K562 (cell line): ENCODE data around the gene TRMT1L. TPM values are rescaled to one million over a fixed set of nuclear protein-coding genes. Genes with fewer than 3 reads are reported as not detected.

ENCODE experiments used
- ATAC-seq: fragments of 200-7000 bp; cut with Tn5 transposase; 3 replicates; pipeline ENCODE4 v1.9.1; 2020; ENCODE audit warnings: moderate library complexity
- BruUV-seq: library from RNA; stranded (reverse); fragments of 400-500 nt; replicated peaks from 2 replicates; lab custom pipeline; 2021; lab: Mats Ljungman, UMichigan
- CTCF ChIA-PET: fragments of 300-600 bp; formaldehyde crosslinking; extraction: SDS; loops from one replicate; lab custom pipeline; 2021; ENCODE audit warnings: low intra/inter-chr PET ratio; lab: Yijun Ruan, JAX
- POLR2A ChIA-PET: fragments of 300-600, 350-650 bp; sonication (Branson Sonifier 250); formaldehyde crosslinking; extraction: SDS; loops from one replicate; lab custom pipeline; 2021; ENCODE audit warnings: antibody characterized with exemption, inconsistent platforms; lab: Yijun Ruan, JAX
- DNase-seq, 4 experiments: peaks; one replicate each; pipeline versions ENCODE4 v3.0.0 to v3.0.0-alpha.2; 2011 to 2018; ENCODE audit warnings: low spot score in 3 of 4, mixed read lengths in 3 of 4; ENCODE audit errors: extremely low read depth in 1 of 4
- FAIRE-seq: peaks from 2 replicates; lab custom pipeline; 2011; peaks lifted over from hg19 to GRCh38; lab: Jason Lieb, UNC
- H2AFZ ChIP-seq: 2 replicates; pipeline ENCODE4 v1.6.0; 2011; ENCODE audit warnings: low read depth, low read length, control low read depth, inconsistent platforms
- H3K27ac ChIP-seq: fragments of 200-600 bp; 3 replicates; pipeline ENCODE4 v1.8.0; 2011; ENCODE audit warnings: low read depth, mild to moderate bottlenecking, control low read depth, inconsistent platforms, low read length, moderate library complexity, mixed read lengths; ENCODE audit errors: extremely low read depth
- H3K27me3 ChIP-seq, 2 experiments: fragments of 300-600 bp in 1 of 2; 2 replicates in 1 of 2; 3 replicates in 1 of 2; pipeline versions ENCODE4 v1.6.0 to v1.8.0; 2011; ENCODE audit warnings: inconsistent platforms in 2 of 2, low read length in 2 of 2, mild to moderate bottlenecking in 1 of 2, mixed read lengths in 1 of 2, moderate library complexity in 1 of 2; ENCODE audit not compliant: control insufficient read depth in 2 of 2, insufficient read depth in 2 of 2
- H3K36me3 ChIP-seq: fragments of 300-600 bp; 3 replicates; pipeline ENCODE4 v1.8.0; 2011; ENCODE audit warnings: mild to moderate bottlenecking, low read length, inconsistent platforms; ENCODE audit not compliant: control insufficient read depth, insufficient read depth
- H3K4me1 ChIP-seq, 2 experiments: fragments of 200-600 bp in 1 of 2; replicated peaks in 1 of 2; 2 replicates in 1 of 2; 3 replicates in 1 of 2; pipeline versions ENCODE4 v1.5.1 to v1.8.0; 2011; ENCODE audit warnings: inconsistent platforms in 2 of 2, low read length in 2 of 2, mild to moderate bottlenecking in 1 of 2, mixed read lengths in 1 of 2, moderate library complexity in 1 of 2; ENCODE audit not compliant: control insufficient read depth in 2 of 2, insufficient read depth in 2 of 2
- H3K4me2 ChIP-seq: 2 replicates; pipeline ENCODE4 v1.6.1; 2011; ENCODE audit warnings: low read length, control low read depth, inconsistent platforms, mixed read lengths; ENCODE audit not compliant: insufficient read depth
- H3K4me3 ChIP-seq: fragments of 200-600 bp; sonication (generic), shearing (Covaris generic); 2 replicates; pipeline ENCODE4 v1.5.1; 2016; ENCODE audit warnings: control low read depth, inconsistent platforms
- H3K79me2 ChIP-seq: fragments of 200-600 bp; 3 replicates; pipeline ENCODE4 v1.8.0; 2011; ENCODE audit warnings: low read length, inconsistent platforms; ENCODE audit not compliant: control insufficient read depth, insufficient read depth
- H3K9ac ChIP-seq, 2 experiments: 2 replicates each; pipeline versions ENCODE4 v1.6.0 to v1.6.1; 2011; ENCODE audit warnings: low read depth in 2 of 2, low read length in 2 of 2, control low read depth in 1 of 2, inconsistent platforms in 1 of 2, mild to moderate bottlenecking in 1 of 2, mixed read lengths in 1 of 2; ENCODE audit not compliant: insufficient read depth in 1 of 2
- H3K9me1 ChIP-seq: one replicate; pipeline ENCODE4 v1.6.0; 2011; ENCODE audit warnings: inconsistent platforms, mild to moderate bottlenecking, low read length, moderate library complexity; ENCODE audit not compliant: control insufficient read depth, insufficient read depth
- H3K9me3 ChIP-seq: replicated peaks from 2 replicates; pipeline ENCODE4 v1.5.1; 2011; ENCODE audit warnings: low read depth, low read length, inconsistent platforms; ENCODE audit not compliant: control insufficient read depth, insufficient read depth
- H4K20me1 ChIP-seq: replicated peaks from 2 replicates; pipeline ENCODE4 v1.6.1; 2011; ENCODE audit warnings: low read length, inconsistent platforms, mixed read lengths; ENCODE audit not compliant: control insufficient read depth, insufficient read depth
- C11orf30 ChIP-seq: fragments of 450-650 bp; IDR thresholded peaks from 2 replicates; pipeline ENCODE4 v1.6.1; 2016; ENCODE audit warnings: low read depth, mild to moderate bottlenecking
- CHD4 ChIP-seq: fragments of 200-600 bp; sonication (generic); IDR thresholded peaks from 3 replicates; pipeline ENCODE4 v1.6.1; 2012; ENCODE audit warnings: low read depth, mild to moderate bottlenecking, mixed read lengths, low read length, inconsistent platforms; ENCODE audit not compliant: insufficient read depth, insufficient replicate concordance, poor library complexity, severe bottlenecking
- HBP1 ChIP-seq: fragments of 450-650 bp; formaldehyde crosslinking; IDR thresholded peaks from 2 replicates; pipeline ENCODE4 v1.4.0; 2022; ENCODE audit warnings: missing genetic modification characterization
- HDAC1 ChIP-seq, 2 experiments: fragments of 450-650 bp; IDR thresholded peaks; 2 replicates each; pipeline ENCODE4 v1.6.1; 2016 to 2017; ENCODE audit warnings: inconsistent platforms in 1 of 2, mild to moderate bottlenecking in 1 of 2, moderate library complexity in 1 of 2
- ID3 ChIP-seq, 2 experiments: fragments of 250-450 bp in 1 of 2; fragments of 450-650 bp in 1 of 2; sonication (Bioruptor Pico) in 1 of 2; IDR thresholded peaks; 2 replicates each; pipeline versions ENCODE4 v1.6.1 to v1.8.0; 2016 to 2021; ENCODE audit warnings: mild to moderate bottlenecking in 2 of 2, moderate library complexity in 2 of 2, missing compliant biosample characterization in 1 of 2, missing genetic modification characterization in 1 of 2
- IRF1 ChIP-seq: sonication (generic); formaldehyde crosslinking; IDR thresholded peaks from 2 replicates; pipeline ENCODE4 v1.8.0; 2022; ENCODE audit warnings: missing genetic modification reagents, mild to moderate bottlenecking, borderline replicate concordance
- MAFG ChIP-seq: fragments of 450-650 bp; conservative IDR thresholded peaks from 2 replicates; pipeline ENCODE4 v1.6.1; 2016; ENCODE audit warnings: missing genetic modification characterization, missing compliant biosample characterization
- MCM5 ChIP-seq: fragments of 450-650 bp; IDR thresholded peaks from 2 replicates; pipeline ENCODE4 v1.6.1; 2016; ENCODE audit warnings: low read depth
- USF2 ChIP-seq: sonication (generic); formaldehyde crosslinking; IDR thresholded peaks from 2 replicates; pipeline ENCODE4 v1.5.0; 2020; ENCODE audit warnings: missing genetic modification reagents
- ZNF316 ChIP-seq: fragments of 450-650 bp; IDR thresholded peaks from 2 replicates; pipeline ENCODE4 v1.6.1; 2016
- ZNF778 ChIP-seq: fragments of 450-650 bp; formaldehyde crosslinking; IDR thresholded peaks from 2 replicates; pipeline ENCODE4 v1.4.0; 2020; ENCODE audit warnings: mild to moderate bottlenecking, moderate library complexity
- WGBS: fragments of 100-300 bp; shearing (Covaris generic); methylation state at CpG from one replicate; pipeline ENCODE4 v1.1.6; 2016; ENCODE audit warnings: low coverage, mixed read lengths; ENCODE audit not compliant: insufficient coverage; ENCODE audit errors: missing lambda C conversion rate; 5-methylcytosine and 5-hydroxymethylcytosine counted together
- in situ Hi-C: fragments of 300-500 bp; cut with MboI; formaldehyde crosslinking; loops from 4 replicates; pipeline ENCODE4 v1.15.0; 2018; ENCODE audit warnings: inconsistent platforms, mixed read lengths
- intact Hi-C: fragments of 100-400 bp; cut with micrococcal nuclease; formaldehyde crosslinking; loops from 2 replicates; pipeline ENCODE4 v1.14.2; 2022
- polyA plus RNA-seq, 8 experiments: library from polyadenylated mRNA; depleted of rRNA in 4 of 8; stranded (reverse) in 5 of 8; unstranded in 3 of 8; fragments of >200 nt; fragmentation: Nextera tagmentation in 2 of 8; fragmentation: Illumina TruSeq in 1 of 8; extraction: Ambion mirVana in 2 of 8; extraction: Trizol in 1 of 8; gene quantifications; 2 replicates each; pipeline versions ENCODE4 v1.2.1 to v1.2.3, GENCODE V29; 2011 to 2014; ENCODE audit warnings: inconsistent platforms in 1 of 8, missing spikeins in 1 of 8
- total RNA-seq, 7 experiments: library from RNA; depleted of rRNA in 6 of 7; stranded (reverse); fragments of >200 nt in 6 of 7; fragmentation: Illumina TruSeq in 2 of 7; extraction: Trizol in 2 of 7; gene quantifications; 2 replicates each; pipeline versions ENCODE4 v1.2.1 to v1.2.3, GENCODE V29; 2011 to 2021; ENCODE audit warnings: low replicate concordance in 1 of 7

The TRMT1L gene
- total and polyA plus RNA-seq, 9 of the 15 experiments (the other 6 are each of a cell fraction or from before 2014, with no cell fraction given), result 6.4 to 88.9 (median 32.9) TPM

- intact Hi-C loops, result no loop called here
- ATAC-seq, result no peak
- no peak overlapping the region for H3K27ac ChIP-seq
- H3K9ac ChIP-seq, result no peak overlapping the region
- CTCF ChIA-PET, result no interaction called here
- H3K36me3 ChIP-seq, result peaks cover 28% of the 10 kb centered on the region; the same call in 2 of the 3 replicates
- H3K4me2 ChIP-seq, result no peak overlapping the region
- no peaks in the 10 kb centered on the region for H3K9me3 ChIP-seq
- POLR2A ChIA-PET, result no interaction called here
- H2AFZ ChIP-seq, result no peak overlapping the region
- WGBS, result 98% methylated on average over 4 of the region's 4 CpGs
- no peaks in the 10 kb centered on the region for H3K9me1 ChIP-seq
- no peaks in the 10 kb centered on the region for H3K79me2 ChIP-seq
- in situ Hi-C loops, result no loop called here
- BruUV-seq, result no TSS peak
- FAIRE-seq, result no peak
- H3K4me1 ChIP-seq, result no peaks in the 10 kb centered on the region
- no peak for DNase-seq
- H4K20me1 ChIP-seq, result no peaks in the 10 kb centered on the region
- no peak overlapping the region for H3K4me3 ChIP-seq
- TF ChIP-seq CHD4, result no peak
- no peaks in the 10 kb centered on the region for H3K27me3 ChIP-seq
Measured at GRCh38 chr1:185139246-185139645, 17.5 kb downstream of the TRMT1L start.

- Histone ChIP-seq H3K79me2 (no peaks in the 10 kb centered on the region), H3K27ac (no peak overlapping the region), H3K9ac (no peak overlapping the region)
- POLR2A ChIA-PET, result interaction anchor here (0.6 to 1.2 kb wide), 4 partner anchors 30 to 168 kb away, joined by 3 read pairs; no protein-coding TSS in a partner anchor
- TF ChIP-seq ZNF316 (peak; percentile 74), HBP1 (no peak), ZNF778 (CRISPR knock-in tag) (no peak), MAFG (tag) (peak; percentile 28; the same call in 1 of the 2 replicates), IRF1 (CRISPR knock-in tag) (no peak), ID3 (CRISPR knock-in tag; IDR thresholded peaks at IDR 0.05) (no peak), ID3 (tag; IDR thresholded peaks at IDR 0.05) (no peak), USF2 (CRISPR knock-in tag) (no peak), HDAC1 (IDR thresholded peaks at IDR 0.05) (no peak), C11orf30 (peak; percentile 68), MCM5 (no peak)
- TF ChIP-seq, all 486 proteins: peak for 3
- CTCF ChIA-PET, result no interaction called here
- 88% methylated on average over 1 of the region's 1 CpG for WGBS
- H3K36me3 ChIP-seq, result peaks cover 27% of the 10 kb centered on the region; the same call in 2 of the 3 replicates
- DNase-seq, result no peak
- no peaks in the 10 kb centered on the region for H3K4me1 ChIP-seq
- no TSS peak for BruUV-seq
- intact Hi-C loops (no loop called here), in situ Hi-C loops (no loop called here)
- H3K4me3 ChIP-seq, result no peak overlapping the region
- no peak overlapping the region for H3K4me2 ChIP-seq
- H4K20me1 ChIP-seq, result no peaks in the 10 kb centered on the region
- FAIRE-seq, result no peak
- ATAC-seq, result no peak
- peaks cover 3% of the 10 kb centered on the region; the same call in 1 of the 2 replicates for H3K9me3 ChIP-seq
- H3K9me1 ChIP-seq, result no peaks in the 10 kb centered on the region
- H3K27me3 ChIP-seq, result no peaks in the 10 kb centered on the region
- no peak overlapping the region for H2AFZ ChIP-seq
Measured at GRCh38 chr1:185137896-185138545, 18.7 kb downstream of the TRMT1L start.
